IPS-18a (cell line): ENCODE measurements around the gene HMCN1.

Source experiments
- H3K27ac ChIP-seq: one replicate; pipeline ENCODE4 v1.5.1; 2013; ENCODE audit warnings: low read length
- H3K27me3 ChIP-seq: one replicate; pipeline ENCODE4 v1.6.1; 2013; ENCODE audit warnings: mild to moderate bottlenecking, low read length; ENCODE audit not compliant: control insufficient read depth, insufficient read depth
- H3K36me3 ChIP-seq: one replicate; pipeline ENCODE4 v1.6.1; 2013; ENCODE audit warnings: low read depth, low read length; ENCODE audit not compliant: control insufficient read depth
- H3K4me1 ChIP-seq: one replicate; pipeline ENCODE4 v1.6.1; 2013; ENCODE audit warnings: low read depth, low read length; ENCODE audit not compliant: control insufficient read depth
- H3K4me3 ChIP-seq: one replicate; pipeline ENCODE4 v1.5.1; 2013; ENCODE audit warnings: low read length
- H3K9ac ChIP-seq: one replicate; pipeline ENCODE4 v1.6.1; 2013; ENCODE audit warnings: mild to moderate bottlenecking, low read length, moderate library complexity
- H3K9me3 ChIP-seq: one replicate; pipeline ENCODE4 v1.6.1; 2013; ENCODE audit warnings: low read depth, low read length; ENCODE audit not compliant: control insufficient read depth

The HMCN1 gene

GRCh38 chr1:185973645-185974044, 239.5 kb downstream of the HMCN1 start:
- Histone ChIP-seq H3K4me1 (no peaks in the 10 kb centered on the region), H3K9ac (no peak overlapping the region), H3K9me3 (no peaks in the 10 kb centered on the region), H3K36me3 (no peaks in the 10 kb centered on the region), H3K27ac (no peak overlapping the region), H3K4me3 (no peak overlapping the region), H3K27me3 (no peaks in the 10 kb centered on the region)

DNA sequence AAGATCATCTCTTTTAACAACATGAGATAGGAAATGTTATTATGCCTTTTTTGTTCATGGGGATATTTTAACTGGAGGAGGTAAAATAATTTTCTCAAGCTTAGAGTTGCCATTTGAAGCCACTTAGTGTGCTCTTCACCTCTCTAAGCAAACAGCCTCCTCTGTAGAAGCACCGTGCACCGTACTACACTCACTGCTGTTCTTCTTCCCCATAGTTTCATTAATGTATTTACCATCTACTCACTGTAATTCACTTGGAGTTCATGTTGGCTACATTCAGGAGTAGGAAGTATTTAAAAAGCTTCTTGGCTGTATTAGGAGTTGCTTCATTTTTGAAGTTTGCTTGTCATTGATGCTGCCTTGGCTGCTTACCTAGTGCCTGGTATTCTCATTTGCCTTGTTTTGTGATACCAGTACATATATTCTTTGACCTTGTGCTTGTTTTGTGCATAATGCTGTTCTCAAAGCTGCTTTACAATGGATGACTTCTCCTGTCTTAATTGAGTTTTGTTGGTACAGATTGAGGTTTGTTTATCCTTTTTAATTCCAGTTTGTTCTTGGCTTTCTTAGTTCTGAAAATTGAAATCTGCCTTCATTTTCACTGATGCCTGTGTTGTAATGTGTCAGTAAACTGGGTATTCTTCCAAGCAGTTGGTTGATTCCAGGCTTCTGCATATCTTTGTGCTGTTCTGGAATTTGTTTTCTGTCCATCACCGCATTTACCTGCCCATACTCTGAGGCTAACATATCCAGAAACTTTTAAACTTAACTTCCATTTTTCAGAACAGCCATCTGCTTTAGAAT, 240.4 kb downstream of the HMCN1 start:
- no peak overlapping the region for H3K4me3 ChIP-seq
- H3K9ac ChIP-seq = no peak overlapping the region
- no peak overlapping the region for H3K27ac ChIP-seq
- H3K36me3 ChIP-seq = no peaks in the 10 kb centered on the region
- no peaks in the 10 kb centered on the region for H3K4me1 ChIP-seq
- no peaks in the 10 kb centered on the region for H3K9me3 ChIP-seq
- no peaks in the 10 kb centered on the region for H3K27me3 ChIP-seq

- no peak overlapping the region for H3K9ac ChIP-seq
- H3K36me3 ChIP-seq = no peaks in the 10 kb centered on the region
- H3K4me3 ChIP-seq = no peak overlapping the region
- no peaks in the 10 kb centered on the region for H3K4me1 ChIP-seq
- H3K27ac ChIP-seq = no peak overlapping the region
- no peaks in the 10 kb centered on the region for H3K27me3 ChIP-seq
- no peaks in the 10 kb centered on the region for H3K9me3 ChIP-seq
Observed at GRCh38 chr1:185980891-185981290, 246.7 kb downstream of the HMCN1 start.

DNA sequence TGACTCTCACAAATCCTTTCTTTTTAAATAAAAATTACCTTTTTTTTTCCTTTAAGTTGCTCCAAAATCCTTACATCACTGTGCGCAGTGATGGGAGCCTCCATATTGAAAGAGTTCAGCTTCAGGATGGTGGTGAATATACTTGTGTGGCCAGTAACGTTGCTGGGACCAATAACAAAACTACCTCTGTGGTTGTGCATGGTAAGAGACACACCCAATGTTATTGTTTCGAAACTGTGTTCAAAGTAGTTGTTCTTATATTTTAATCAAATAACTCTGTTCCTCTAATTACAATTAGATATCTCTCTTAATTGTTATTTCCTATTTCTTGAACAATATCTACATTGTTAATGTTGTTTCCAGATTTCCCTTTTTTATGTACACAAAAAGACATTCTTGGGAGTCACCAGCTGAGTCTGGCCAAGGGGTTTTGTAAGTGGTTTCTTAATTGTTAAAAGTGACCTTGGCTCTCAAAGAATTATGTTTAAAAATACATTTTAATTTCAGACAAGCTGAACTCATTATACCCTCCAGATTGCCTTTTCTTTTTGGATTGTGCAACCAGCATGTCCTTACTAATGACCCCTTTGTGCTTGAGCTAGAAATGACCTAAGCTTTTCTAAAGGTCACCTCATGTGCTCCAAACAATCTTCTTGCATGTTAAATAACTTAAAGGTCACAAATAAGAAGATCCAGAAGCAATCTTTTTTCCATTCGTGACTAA, 250.1 kb downstream of the HMCN1 start:
- Histone ChIP-seq H3K9ac (no peak overlapping the region), H3K9me3 (no peaks in the 10 kb centered on the region), H3K27ac (no peak overlapping the region), H3K4me1 (no peaks in the 10 kb centered on the region), H3K36me3 (no peaks in the 10 kb centered on the region), H3K27me3 (no peaks in the 10 kb centered on the region), H3K4me3 (no peak overlapping the region)

GRCh38 chr1:185987611-185988321, 253.6 kb downstream of the HMCN1 start:
- H3K4me1 ChIP-seq = no peaks in the 10 kb centered on the region
- H3K27ac ChIP-seq = no peak overlapping the region
- no peaks in the 10 kb centered on the region for H3K9me3 ChIP-seq
- H3K36me3 ChIP-seq = no peaks in the 10 kb centered on the region
- H3K27me3 ChIP-seq = no peaks in the 10 kb centered on the region
- no peak overlapping the region for H3K4me3 ChIP-seq
- H3K9ac ChIP-seq = no peak overlapping the region

- no peak overlapping the region for H3K27ac ChIP-seq
- H3K4me1 ChIP-seq = no peaks in the 10 kb centered on the region
- H3K9me3 ChIP-seq = no peaks in the 10 kb centered on the region
- H3K4me3 ChIP-seq = no peak overlapping the region
- no peaks in the 10 kb centered on the region for H3K27me3 ChIP-seq
- no peak overlapping the region for H3K9ac ChIP-seq
- no peaks in the 10 kb centered on the region for H3K36me3 ChIP-seq
Observed at GRCh38 chr1:185990565-185990964, 256.4 kb downstream of the HMCN1 start.

- H3K36me3 ChIP-seq = no peaks in the 10 kb centered on the region
- H3K9me3 ChIP-seq = no peaks in the 10 kb centered on the region
- H3K4me3 ChIP-seq = no peak overlapping the region
- H3K9ac ChIP-seq = no peak overlapping the region
- H3K4me1 ChIP-seq = no peaks in the 10 kb centered on the region
- H3K27ac ChIP-seq = no peak overlapping the region
- no peaks in the 10 kb centered on the region for H3K27me3 ChIP-seq
Observed at GRCh38 chr1:185991266-185991665, 257.1 kb downstream of the HMCN1 start.

DNA sequence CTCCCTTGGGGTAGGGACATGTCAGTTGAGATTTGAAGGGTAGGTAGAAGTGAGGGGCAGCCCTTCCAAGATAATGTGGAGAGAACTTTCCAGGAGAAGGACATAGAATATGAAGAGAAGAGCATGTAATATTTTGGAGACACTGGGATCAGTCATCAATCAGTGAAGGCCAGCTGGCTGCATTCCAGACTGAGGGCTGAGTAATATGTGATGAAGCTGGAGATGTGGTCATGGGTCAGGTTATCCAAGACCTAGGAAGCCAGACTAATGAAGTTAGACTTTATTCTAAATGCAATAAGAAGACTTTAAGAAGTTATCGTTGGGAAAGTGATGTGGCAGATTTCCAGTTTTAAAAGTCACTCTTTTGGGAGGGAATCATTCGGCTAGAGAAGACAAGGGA, 262.0 kb downstream of the HMCN1 start:
- no peak overlapping the region for H3K4me3 ChIP-seq
- no peaks in the 10 kb centered on the region for H3K4me1 ChIP-seq
- no peaks in the 10 kb centered on the region for H3K27me3 ChIP-seq
- no peak overlapping the region for H3K9ac ChIP-seq
- H3K9me3 ChIP-seq = no peaks in the 10 kb centered on the region
- H3K27ac ChIP-seq = no peak overlapping the region
- H3K36me3 ChIP-seq = no peaks in the 10 kb centered on the region

DNA sequence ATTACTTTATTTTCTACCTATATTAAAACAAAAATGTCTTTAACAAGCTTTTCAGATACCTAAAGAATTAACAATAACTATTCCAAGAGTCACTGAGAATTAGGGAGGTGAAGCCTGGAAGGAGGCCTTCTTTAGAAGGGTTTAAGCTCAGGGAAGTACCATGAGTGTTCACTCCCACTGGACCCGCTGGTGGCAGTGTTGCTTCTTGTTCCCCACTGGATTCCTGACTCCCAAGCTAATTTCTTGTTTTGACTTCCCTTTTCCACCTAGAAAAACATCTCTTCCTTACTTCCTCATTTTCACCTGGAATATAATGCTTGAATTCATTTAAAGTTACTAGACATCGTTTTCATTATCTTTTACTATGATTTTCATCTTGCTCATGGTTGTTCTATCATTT, 264.2 kb downstream of the HMCN1 start:
- H3K27me3 ChIP-seq = no peaks in the 10 kb centered on the region
- H3K9ac ChIP-seq = no peak overlapping the region
- no peaks in the 10 kb centered on the region for H3K4me1 ChIP-seq
- no peaks in the 10 kb centered on the region for H3K36me3 ChIP-seq
- H3K9me3 ChIP-seq = no peaks in the 10 kb centered on the region
- no peak overlapping the region for H3K27ac ChIP-seq
- no peak overlapping the region for H3K4me3 ChIP-seq

DNA sequence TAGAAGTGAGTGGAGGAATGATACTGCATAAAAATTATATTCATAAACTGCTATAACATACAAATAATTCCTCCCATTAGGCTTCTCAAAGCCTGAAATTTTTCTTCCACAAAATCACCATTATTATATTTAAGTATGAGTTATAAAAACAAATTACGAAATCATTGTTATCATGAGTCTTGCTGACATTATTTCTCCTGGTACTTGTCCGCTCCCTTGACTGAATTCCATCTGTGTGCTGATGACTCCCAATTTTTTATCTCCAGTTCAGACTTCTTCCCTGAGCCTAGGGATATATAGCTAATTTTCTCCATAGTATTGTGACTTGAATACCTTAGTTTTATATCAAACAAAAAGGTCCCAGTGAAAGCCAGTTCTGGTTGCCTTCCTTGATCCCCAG, 268.2 kb downstream of the HMCN1 start:
- Histone ChIP-seq H3K9me3 (no peaks in the 10 kb centered on the region), H3K27ac (no peak overlapping the region), H3K9ac (no peak overlapping the region), H3K36me3 (no peaks in the 10 kb centered on the region), H3K4me1 (no peaks in the 10 kb centered on the region), H3K27me3 (no peaks in the 10 kb centered on the region), H3K4me3 (no peak overlapping the region)

- H3K27ac ChIP-seq = no peak overlapping the region
Observed at GRCh38 chr1:186009039-186009737, 275.0 kb downstream of the HMCN1 start.

More at GRCh38 chr1:186009039-186009737, 275.0 kb downstream of the HMCN1 start:
- H3K9me3 ChIP-seq = no peaks in the 10 kb centered on the region
- H3K36me3 ChIP-seq = no peaks in the 10 kb centered on the region
- no peaks in the 10 kb centered on the region for H3K27me3 ChIP-seq
- no peak overlapping the region for H3K9ac ChIP-seq
- no peaks in the 10 kb centered on the region for H3K4me1 ChIP-seq
- H3K4me3 ChIP-seq = no peak overlapping the region
